ENCODE results near the gene TJP2.
"Not testable (repeated sequence)": the region's sequence is repeated elsewhere in the genome, so short reads cannot be mapped to it uniquely, and the experiment has no call there.

Gene TJP2

DNA sequence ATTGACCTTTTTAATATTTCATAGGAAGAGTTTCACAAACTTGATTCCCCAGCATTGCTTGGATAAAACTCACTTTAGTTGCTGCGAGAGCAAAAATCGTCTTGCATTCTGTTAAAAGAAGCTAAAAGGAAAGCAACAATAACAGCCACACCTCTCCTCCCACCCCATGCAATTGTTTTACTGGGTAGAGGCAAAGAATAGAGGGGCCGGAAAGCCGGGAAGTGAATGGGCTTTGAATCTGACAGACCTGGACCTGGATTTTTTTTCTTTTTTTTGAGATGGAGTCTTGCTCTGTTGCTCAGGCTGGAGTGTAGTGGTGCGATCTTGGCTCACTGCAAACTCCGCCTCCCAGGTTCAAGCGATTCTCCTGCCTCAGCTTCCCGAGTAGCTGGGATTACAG is 9.5 kb upstream of the TJP2 start:
- DNase-seq = not testable (repeated sequence)

GRCh38 chr9:69165581-69165980 is 8.5 kb upstream of the TJP2 start:
- no peak for DNase-seq

DNA sequence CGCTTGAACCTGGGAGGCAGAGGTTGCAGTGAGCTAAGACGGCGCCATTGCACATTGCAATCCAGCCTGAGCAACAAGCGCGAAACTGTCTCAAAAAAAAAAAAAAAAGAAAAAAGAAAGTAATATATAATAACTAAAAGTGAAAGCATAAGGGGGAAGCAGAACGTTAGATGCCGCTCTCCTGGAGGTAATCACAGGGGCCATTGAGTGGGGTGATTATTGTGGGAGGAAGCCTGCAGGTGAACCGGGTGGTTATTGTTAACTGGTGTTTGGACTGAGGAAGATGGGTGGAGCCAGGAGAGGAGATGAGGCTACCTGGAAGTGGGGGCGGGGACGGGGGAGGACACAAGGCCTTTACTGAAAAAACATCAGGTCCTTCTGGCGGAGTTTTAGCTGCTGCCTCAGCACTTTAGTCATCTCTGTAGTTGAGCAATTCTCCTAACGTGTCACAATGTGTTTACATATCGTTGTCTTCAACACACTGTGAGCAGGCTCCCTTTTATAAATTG is 5.3 kb upstream of the TJP2 start:
- no peak for DNase-seq

GRCh38 chr9:69170231-69170630 is 3.8 kb upstream of the TJP2 start:
- DNase-seq = no peak

DNA sequence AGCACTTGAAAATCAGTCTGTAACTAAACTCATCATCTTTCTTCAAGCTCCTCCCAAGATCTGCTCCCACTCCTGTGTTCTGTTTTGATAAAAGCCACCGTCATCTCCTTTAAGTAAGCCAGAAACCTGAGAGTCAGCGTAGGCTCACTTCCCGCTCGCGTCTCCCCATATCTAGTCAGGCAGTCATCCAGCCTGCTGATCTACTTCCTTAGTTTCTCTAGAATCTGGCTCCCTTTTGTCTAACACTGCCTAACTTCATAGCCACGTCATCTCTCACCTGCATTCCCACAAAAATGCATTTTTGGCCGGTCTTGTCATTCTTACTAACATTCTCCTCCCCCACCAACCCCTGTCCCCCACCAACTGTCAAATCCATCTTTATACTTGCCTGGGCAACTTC is 3.0 kb upstream of the TJP2 start:
- no peak for DNase-seq

DNA sequence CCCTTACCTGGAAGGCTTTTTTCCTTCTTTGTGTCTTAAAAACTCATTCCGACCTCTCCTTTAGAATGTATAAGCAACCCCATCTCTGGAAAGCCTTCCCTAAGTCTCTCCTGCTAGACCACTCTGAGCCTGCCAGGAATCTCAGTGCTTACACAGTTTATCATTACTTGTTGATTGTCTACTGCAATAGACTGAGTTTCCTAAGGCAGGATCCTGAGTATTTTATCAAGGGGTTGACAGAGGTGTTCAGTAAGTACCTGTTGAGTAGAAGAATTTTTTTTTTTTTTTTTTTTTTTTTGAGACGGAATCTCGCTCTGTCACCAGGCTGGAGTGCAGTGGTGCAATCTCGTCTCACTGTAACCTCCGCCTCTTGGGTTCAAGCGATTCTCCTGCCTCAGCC is 2.6 kb upstream of the TJP2 start:
- DNase-seq = no peak

DNA sequence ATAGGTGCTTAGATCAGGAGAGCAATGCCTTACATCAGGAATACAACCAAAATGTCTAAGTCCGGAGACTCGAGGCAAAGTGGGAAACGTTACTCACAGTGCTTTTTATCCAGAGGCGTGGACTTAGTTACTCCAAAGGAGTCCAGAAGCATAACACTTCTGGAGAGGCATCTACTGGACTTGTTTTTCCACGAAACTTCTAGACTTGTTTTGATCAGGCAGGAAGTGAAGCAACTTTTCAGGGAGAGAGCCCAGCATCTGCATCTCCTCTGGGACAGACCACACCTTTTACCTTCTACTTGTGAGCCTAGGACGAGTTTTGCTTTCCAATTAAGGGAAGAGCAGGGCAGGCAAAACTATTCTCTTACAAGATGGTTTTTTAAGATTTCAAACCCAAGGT is 1.2 kb upstream of the TJP2 start:
- DNase-seq = no peak

DNA sequence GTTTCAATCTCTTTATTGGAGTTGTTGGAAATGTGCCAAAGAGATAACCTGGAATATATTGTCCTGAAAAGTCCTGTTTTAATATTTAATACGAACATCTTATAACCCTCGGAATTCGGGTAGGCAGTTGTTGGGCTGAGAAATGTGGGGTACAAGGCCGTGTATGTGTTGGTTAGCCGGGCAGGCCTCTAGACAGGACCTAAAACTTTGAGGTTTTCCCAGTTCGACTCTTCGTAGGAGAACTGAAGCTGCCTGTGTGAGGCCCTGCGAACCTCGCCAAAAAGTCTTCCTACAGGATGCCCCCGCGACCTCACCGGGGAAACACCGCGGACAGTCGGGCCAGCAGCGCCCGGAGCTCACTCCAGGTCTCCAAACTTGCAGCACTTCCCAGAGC is 583 bp upstream of the TJP2 start:
- DNase-seq = no peak

- peak; percentile 37 for DNase-seq
These were observed 763 bp downstream of the TJP2 start for GRCh38 chr9:69174616-69175463.

DNA sequence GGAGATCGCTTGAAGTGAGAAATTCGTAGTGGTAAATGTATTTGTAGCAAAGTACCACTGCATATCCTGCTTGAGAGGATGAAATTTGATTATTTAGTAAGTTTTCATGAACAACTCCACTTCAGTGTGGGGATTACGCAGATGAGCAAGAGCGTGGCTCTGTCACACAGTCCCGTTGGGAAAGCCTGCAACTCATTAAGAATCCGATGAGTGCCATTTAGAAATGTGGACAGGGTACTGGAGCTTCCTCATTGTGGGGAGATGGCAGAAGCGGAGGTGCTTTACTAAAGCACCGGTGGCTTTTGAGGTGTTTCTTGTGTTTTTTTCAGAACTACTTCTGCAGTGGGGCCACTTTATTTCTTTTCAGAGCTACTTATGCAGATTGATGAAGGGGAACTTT is 1.4 kb downstream of the TJP2 start:
- no peak for DNase-seq

GRCh38 chr9:69176471-69177171 is 2.5 kb downstream of the TJP2 start:
- DNase-seq = no peak

- DNase-seq = no peak
These were observed 4.5 kb downstream of the TJP2 start for GRCh38 chr9:69178583-69179011.

- no peak for DNase-seq
These were observed 5.0 kb downstream of the TJP2 start for GRCh38 chr9:69179037-69179436.

- no peak for DNase-seq
These were observed 6.1 kb downstream of the TJP2 start for GRCh38 chr9:69180200-69180599.

DNA sequence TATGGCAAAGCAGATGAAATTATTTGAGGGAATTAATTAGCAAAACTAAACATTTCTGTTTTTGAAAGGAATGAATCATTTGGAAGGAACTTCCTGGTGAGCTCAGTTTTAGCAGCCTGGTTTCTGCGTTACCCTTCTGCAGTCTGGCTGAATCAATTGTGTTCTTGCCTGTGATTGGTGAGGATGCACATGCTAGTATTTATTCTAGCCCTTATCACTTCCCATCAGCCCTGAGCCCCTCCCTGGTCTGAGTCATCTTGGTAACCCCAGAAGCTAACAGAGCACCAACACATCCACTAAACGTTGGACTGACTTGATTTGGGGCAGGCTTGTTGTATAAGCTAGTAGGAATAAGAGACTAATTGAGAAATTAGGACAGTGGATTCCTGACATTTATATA is 6.6 kb downstream of the TJP2 start:
- no peak for DNase-seq

GRCh38 chr9:69181908-69182353 is 7.9 kb downstream of the TJP2 start:
- no peak for DNase-seq

- DNase-seq = no peak
These were observed 10.2 kb downstream of the TJP2 start for GRCh38 chr9:69184266-69184665.

DNA sequence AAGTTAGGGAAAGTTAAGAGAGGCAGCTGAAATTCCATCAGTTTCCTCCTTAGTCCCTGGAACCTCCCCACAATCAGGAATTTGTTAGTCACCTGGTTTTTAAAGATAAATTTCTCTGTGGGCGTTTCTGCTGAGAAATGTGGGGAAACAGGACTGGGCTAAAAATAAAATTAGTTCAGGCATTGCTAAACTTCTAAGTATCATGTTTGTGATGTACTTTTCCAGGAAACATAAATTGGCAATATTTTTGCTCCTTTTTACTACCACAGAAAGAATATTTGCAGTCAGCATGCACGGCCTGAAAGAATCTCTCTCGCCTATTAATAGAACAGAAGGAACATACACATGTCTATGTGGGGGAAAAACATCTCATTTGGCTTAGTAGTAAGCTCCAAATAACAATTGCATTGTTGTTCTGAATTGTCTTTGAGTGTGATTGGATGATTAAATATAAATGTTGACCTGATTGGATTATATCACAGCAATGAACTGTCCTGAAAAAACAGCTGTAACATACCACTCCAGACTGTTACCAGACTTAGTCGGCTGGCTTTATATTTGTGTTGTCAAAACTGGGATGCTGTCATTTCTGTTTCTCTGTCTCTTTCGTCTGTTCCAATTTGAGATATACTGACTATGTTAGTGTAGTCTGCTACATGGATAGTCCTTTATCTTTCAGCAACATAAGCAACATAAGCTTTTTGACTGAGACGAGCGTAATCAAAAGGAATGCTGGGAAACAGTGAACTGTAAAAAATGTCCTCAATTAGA is 12.9 kb downstream of the TJP2 start:
- no peak for DNase-seq

GRCh38 chr9:69188975-69189374 is 14.9 kb downstream of the TJP2 start:
- DNase-seq = no peak

DNA sequence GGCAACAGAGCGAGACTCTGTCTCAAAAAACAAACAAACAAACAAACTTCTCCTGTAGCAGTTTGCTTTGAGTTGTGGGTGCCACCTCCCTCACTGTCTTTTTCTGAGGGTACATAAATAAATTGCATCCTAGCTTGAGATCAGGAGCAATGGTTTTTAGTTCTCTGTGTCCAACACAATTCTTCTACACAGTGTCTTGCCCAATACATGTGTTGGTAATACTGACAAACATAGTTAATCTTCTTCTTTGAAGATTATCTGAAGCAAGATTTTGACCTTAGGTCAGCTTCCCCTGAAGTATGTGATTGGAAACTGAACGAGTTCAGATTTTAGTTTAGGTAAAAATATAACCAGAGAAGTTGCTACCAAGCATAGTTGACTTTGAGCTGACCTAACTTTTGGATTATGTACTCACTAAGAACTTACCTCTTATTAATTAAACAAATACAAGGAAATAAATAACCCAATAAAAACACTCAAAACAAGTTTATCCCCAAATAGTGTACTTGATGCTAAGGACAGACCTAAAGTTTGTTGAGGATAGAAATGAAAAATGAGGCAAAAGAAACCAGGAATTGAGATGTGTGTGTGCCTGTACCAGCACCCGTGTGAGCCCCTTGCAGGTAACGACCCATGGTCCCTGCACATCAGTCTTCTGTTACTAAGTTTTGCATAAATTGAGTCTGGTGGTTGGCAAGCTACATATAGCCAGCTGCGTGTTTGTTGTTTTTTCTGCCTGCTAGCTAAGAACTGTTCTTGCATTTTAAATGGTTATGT is 16.2 kb downstream of the TJP2 start:
- DNase-seq = no peak

- no peak for DNase-seq
These were observed 16.7 kb downstream of the TJP2 start for GRCh38 chr9:69190863-69191181.

- DNase-seq = no peak
These were observed 17.2 kb downstream of the TJP2 start for GRCh38 chr9:69191231-69191630.

- DNase-seq = no peak
These were observed 18.1 kb downstream of the TJP2 start for GRCh38 chr9:69192214-69192613.
